ENCODE results near the gene SYNJ2.

SYNJ2 gene

GRCh38 chr6:157998707-157999167 lies 17.1 kb downstream of the SYNJ2 start:
- no peak for DNase-seq (ENCODE audit: low spot score)

- DNase-seq (ENCODE audit: low spot score), result no peak
These were observed 17.7 kb downstream of the SYNJ2 start for GRCh38 chr6:157999168-158000051.

- DNase-seq (ENCODE audit: low spot score), result no peak
These were observed 19.1 kb downstream of the SYNJ2 start for GRCh38 chr6:158000530-158001307.

DNA sequence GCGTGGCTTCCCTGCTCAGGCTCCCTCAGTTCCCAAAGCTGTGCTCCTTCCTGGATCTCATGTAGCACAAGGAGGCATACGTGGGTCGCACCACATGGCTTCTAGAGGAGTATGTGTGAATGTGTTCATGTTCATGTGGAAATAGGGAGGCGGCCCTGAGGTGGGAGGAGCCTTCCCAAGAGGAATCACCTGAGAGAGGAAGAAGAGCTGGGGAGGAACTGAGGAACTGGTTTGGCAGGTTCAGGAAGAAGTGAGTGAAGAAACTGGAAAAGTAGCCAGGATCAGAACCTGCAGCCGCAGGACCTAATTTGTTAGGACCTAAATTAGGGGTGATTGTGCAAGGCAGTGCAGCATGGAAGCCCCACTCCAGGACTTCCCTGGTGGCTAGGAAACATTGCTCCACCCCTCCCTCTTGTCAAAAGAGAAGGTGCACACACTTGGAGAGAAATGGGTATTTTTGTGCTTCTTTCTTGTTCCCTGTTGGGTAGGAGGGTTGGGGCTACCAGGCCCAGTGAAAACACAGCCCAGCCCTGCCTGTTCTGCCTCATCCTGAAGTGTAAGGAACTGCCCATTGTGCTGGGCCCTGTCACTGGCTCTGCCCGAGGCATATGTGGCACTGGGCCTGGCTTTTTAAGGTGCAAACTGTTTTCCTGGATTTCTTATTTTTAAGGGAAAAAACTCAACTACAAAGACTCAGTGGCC lies 20.7 kb downstream of the SYNJ2 start:
- DNase-seq (ENCODE audit: low spot score), result no peak

DNA sequence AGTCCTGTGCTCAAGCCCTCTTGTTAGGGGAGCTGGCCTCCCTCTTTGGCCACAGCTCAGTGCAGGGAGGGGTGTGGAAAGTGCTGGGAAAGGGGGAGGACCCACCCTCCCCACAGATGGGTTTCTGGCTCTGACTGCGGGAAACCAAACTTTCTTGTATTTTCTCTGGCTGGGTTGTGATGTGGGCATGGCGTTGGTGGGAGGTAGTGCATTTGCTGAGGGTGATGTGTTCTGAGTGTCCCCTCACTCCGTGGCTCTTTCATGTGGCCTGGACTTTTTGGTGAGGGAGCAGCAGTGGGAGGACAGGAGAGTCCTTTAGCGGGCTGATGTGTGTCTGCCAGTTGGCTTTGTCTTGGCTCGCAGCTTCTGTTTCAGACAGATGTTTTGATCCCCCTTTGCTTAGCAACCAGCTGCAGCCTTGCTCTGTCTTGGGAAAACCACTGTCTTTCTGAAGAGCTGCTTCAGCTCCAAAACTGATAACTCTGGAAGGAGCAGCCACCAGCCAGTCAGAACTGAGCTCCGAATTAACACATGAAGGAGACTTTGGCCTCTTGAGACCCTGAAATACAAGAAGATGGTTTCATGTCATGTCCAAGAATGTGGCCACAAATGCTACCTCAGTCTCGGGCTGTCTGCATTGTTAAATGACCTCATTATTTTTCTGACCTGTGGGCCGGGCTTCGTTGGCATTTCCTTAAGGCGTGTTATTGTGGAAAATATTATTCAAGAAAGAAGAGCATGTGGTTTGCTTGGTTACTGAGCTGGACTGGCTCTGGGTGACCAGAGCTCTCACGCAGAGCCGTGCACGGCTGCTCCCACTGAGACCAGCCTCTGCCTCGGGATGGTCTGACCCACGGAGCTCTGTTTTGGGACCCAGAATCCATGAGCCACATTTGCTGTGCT lies 21.5 kb downstream of the SYNJ2 start:
- DNase-seq (ENCODE audit: low spot score), result no peak

- no peak for DNase-seq (ENCODE audit: low spot score)
These were observed 22.4 kb downstream of the SYNJ2 start for GRCh38 chr6:158003910-158004700.

GRCh38 chr6:158004701-158005095 lies 23.0 kb downstream of the SYNJ2 start:
- DNase-seq (ENCODE audit: low spot score), result no peak

DNA sequence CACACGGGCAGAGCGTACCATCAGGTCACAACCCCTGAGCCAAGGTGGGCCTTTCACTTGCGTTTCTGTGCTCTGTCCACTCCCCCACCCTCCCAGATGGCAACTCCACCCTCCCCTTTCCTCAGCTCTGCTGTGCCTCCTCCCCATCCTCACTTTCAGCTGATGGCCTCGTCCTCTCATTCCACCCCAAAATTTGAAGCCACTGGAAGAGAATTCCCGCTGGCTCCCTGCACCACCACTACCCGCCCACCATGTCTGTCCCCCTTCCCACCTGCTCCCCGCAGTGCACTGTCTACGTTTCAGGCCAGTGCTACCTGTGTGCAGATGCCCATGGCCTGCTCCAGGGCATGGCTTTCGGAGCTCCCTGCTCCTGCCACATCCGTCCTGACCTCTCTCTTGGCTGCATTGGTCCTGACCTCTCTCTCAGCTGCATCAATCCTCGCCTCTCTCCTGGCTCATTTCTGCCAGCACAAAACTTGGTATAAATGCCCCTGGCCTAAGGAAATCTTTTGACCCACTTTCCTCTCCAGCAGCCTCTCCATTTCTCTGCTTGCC lies 24.0 kb downstream of the SYNJ2 start:
- no peak for DNase-seq (ENCODE audit: low spot score)

- no peak for DNase-seq (ENCODE audit: low spot score)
These were observed 24.7 kb downstream of the SYNJ2 start for GRCh38 chr6:158006331-158006730.

DNA sequence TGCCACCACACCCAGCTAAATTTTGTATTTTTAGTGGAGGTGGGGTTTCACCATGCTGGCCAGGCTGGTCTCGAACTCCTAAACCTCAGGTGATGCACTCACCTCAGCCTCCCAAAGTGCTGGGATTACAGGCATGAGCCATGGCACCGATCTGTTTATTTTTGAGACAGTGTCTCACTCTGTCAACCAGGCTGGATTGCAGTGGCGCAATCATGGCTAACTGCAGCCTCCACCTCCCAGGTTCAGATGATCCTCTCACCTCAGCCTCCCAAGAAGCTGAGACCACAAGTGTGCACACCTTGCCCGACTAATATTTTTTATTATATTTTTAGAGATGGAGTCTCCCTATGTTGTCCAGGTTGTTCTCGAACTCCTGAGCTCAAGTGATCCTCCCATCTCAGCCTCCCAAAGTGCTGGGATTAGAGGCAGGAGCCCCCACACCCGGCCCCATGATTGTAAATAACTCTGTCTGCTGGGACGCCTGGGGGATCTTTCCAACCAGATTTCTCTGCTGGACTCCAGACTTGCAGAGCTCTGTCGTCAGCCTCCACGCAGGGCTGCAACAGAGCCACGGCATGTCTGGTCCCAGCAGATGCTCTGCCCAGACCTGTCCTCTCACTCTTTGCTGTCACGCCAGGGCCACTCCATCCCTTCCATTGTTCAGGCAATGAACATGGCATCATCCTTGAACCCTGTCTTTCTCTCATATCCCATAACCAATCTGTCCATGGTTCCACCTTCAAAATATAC lies 25.3 kb downstream of the SYNJ2 start:
- DNase-seq (ENCODE audit: low spot score), result no peak

GRCh38 chr6:158008864-158009113 lies 27.1 kb downstream of the SYNJ2 start:
- no peak for DNase-seq (ENCODE audit: low spot score)

GRCh38 chr6:158009114-158009891 lies 27.6 kb downstream of the SYNJ2 start:
- no peak for DNase-seq (ENCODE audit: low spot score)

GRCh38 chr6:158009935-158010585 lies 28.4 kb downstream of the SYNJ2 start:
- no peak for DNase-seq (ENCODE audit: low spot score)

DNA sequence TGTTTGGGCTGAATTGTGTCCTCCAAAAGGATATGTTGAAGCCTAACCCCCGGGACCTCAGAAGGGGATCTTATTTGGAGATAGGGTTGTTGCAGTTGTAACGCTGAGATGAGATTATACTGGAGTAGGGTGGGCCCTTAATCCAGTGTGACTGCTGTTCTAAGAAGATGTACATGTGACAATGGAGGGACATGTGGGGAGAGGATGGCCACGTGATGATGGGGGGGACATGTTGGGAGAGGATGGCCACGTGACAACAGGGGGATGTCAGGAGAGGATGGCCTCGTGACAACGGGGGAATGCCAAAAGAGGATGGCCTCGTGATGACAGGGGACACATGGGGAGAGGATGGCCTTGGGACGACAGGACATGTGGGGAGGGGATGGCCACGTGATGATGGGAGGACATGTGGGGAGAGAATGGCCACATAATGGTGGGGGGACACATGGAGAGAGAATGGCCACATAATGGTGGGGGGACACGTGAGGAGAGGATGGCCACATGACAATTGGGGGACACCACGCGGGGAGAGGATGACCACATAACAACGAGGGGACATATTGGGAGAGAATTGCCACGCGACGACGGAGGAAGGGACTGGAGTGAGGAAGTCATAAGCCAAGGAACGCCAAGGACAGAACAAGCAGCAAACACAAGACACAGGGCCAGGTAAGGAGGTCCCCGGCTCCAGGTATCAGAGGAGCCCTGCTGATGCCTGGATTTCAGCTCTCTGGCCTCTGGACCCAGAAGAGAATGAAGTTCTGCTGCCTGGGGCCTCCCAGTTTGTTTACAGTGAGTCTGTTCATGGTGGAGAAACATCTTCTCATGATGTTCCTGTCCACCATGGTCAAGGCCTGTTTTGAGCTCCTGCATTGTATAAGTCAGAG lies 29.2 kb downstream of the SYNJ2 start:
- no peak for DNase-seq (ENCODE audit: low spot score)

DNA sequence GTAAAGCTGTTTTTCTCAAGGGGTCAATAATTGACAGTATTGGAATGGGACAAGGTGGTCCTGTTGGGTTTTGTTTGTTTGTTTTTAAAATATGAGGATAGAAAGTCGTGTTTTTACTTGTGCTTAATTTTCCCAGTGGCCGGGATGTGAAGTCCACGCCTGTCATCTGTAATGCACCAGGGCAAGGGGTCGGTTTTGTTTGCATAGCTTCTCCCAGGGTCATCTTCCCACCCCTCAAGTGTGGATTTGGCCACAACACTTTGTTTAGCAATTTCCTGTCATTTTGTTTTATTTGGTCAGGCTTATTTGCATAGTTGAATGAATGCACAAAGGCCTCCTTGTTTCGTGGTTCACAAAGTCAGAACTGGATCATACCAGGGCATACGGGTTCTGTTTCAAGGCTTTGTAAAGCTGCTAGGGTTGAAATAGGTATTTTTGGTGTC lies 29.8 kb downstream of the SYNJ2 start:
- DNase-seq (ENCODE audit: low spot score), result no peak

DNA sequence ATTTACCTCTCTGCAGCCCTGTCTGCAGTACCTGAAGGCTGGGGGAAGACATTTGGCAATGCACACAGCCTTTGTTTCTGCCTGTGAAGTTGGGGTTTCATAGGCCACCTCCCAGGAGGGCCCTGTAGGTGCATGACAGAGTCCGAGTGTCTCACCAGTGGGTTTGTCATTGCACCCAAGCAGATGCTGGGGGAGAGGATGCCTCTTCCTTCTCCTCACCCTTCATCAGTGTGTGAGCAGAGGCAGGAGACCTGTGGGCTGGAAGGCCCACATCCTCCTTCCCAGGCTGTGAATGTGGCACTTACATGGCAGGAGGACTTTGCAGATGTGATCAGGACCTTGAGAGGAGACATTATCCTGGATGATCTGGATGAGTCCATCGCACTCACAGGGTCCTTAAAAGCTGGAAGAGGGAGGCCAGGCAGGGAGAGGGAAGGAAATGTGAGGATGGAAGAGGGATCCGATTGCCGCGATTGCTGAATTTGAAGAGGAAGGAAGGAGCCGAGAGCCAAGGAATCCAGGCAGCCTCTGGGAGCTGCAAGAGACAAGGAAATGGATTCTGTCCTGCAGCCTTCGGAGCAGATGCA lies 30.4 kb downstream of the SYNJ2 start:
- no peak for DNase-seq (ENCODE audit: low spot score)

GRCh38 chr6:158013904-158014504 lies 32.3 kb downstream of the SYNJ2 start:
- DNase-seq (ENCODE audit: low spot score), result no peak
